GM12891 (cell line): ENCODE results near the gene TSPAN18.

Source experiments
- POLR2A ChIP-seq: IDR thresholded peaks from 2 replicates; pipeline ENCODE4 v1.6.1; 2011; ENCODE audit warnings: low read depth, low read length, control low read depth
- POLR2AphosphoS5 ChIP-seq: IDR thresholded peaks from 2 replicates; pipeline ENCODE4 v1.6.1; 2011; ENCODE audit warnings: low read depth, low read length, control low read depth

DNA sequence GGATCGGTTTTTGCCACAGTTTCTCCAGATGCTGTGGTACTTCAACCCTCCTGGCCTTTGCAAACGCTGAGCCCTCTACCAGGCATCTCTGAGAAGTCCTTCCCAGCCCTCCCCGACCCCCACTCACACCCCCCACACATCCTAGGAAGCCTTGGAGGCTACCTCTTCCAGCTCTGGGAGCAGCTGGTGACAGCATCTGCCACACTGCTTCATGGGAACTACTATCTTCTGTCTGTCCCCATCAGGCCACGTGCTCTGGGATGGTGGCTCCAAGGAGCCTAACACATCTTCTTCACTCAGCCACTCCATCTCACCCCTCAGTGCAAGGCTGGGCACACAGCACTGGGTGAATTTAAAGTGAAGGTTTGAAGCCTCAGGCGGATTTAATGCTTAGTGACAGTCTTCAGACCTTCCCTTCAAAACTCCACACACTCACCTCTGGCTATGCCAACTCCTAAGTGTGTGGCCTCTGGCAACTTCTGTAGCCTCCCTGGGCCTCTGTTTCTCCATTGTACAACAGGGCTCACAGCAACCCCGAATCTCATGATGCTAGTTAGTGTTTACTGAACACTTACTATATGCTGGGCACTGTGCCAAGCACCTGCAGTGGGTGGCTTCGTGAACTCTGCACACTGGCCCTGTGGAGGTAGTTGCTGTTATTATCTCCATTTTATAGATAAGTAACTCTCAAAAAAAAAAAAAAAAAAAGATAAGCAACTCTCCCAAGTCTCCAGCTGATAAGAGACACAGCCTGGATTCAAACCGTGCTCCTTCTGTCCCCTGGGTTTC, 231.2 kb downstream of the TSPAN18 start:
- TF ChIP-seq POLR2AphosphoS5, result no peak
- no peak for TF ChIP-seq POLR2A
